T-cell (primary cell): Measurements from ENCODE around the gene WDR62. TPM values are rescaled to one million over a fixed set of nuclear protein-coding genes. Genes with fewer than 3 reads are reported as not detected.

ENCODE experiments used
- ATAC-seq, 4 experiments: fragments of 200-7000 bp in 3 of 4; fragments of 150-1000 bp in 1 of 4; cut with Tn5 transposase; replicated peaks in 1 of 4; 1 replicate in 3 of 4; 2 replicates in 1 of 4; pipeline ENCODE4 v1.10.0; 2021; ENCODE audit warnings: moderate library complexity in 3 of 4, mild to moderate bottlenecking in 2 of 4, moderate number of reproducible peaks in 1 of 4
- CTCF ChIA-PET, 2 donors: fragments of 300-600 bp; sonication (Branson Sonifier 250); formaldehyde crosslinking; loops; one replicate each; lab custom pipeline; 2022; ENCODE audit warnings: antibody characterized with exemption in 2 of 2; lab: Charles Lee
- POLR2A ChIA-PET, 2 donors: fragments of 300-600 bp; sonication (Branson Sonifier 250); formaldehyde crosslinking; loops; one replicate each; lab custom pipeline; 2022; ENCODE audit warnings: antibody characterized with exemption in 2 of 2; lab: Charles Lee
- DNase-seq, 35 experiments: peaks; one replicate each; pipeline versions ENCODE4 v3.0.0 to v3.0.0-alpha.2; 2013 to 2023
- H3K27ac ChIP-seq: one replicate; pipeline ENCODE4 v1.5.1; 2013; ENCODE audit warnings: low read length
- H3K27me3 ChIP-seq, 2 experiments: replicated peaks in 1 of 2; 1 replicate in 1 of 2; 2 replicates in 1 of 2; pipeline versions ENCODE4 v1.6.1 to v1.7.0; 2013; ENCODE audit warnings: low read length in 1 of 2, mixed read lengths in 1 of 2; ENCODE audit not compliant: control insufficient read depth in 2 of 2, insufficient read depth in 2 of 2; ENCODE audit errors: extremely low read depth in 1 of 2
- H3K36me3 ChIP-seq, 2 donors: 1 replicate in 1 of 2; 2 replicates in 1 of 2; pipeline versions ENCODE4 v1.6.1 to v1.7.0; 2013; ENCODE audit warnings: low read length in 1 of 2; ENCODE audit not compliant: control insufficient read depth in 2 of 2, insufficient read depth in 1 of 2; ENCODE audit errors: extremely low read depth in 1 of 2
- H3K4me1 ChIP-seq, 2 experiments: 1 replicate in 1 of 2; 2 replicates in 1 of 2; pipeline versions ENCODE4 v1.6.1 to v1.7.0; 2013; ENCODE audit warnings: low read length in 2 of 2, mixed read lengths in 1 of 2; ENCODE audit not compliant: insufficient read depth in 2 of 2, control insufficient read depth in 1 of 2; ENCODE audit errors: extremely low read depth in 1 of 2
- H3K4me3 ChIP-seq, 2 donors: 1 replicate in 1 of 2; 2 replicates in 1 of 2; pipeline versions ENCODE4 v1.5.1 to v1.7.0; 2013; ENCODE audit warnings: mild to moderate bottlenecking in 2 of 2, low read length in 1 of 2, moderate library complexity in 1 of 2; ENCODE audit not compliant: control insufficient read depth in 1 of 2; ENCODE audit errors: extremely low read depth in 1 of 2
- H3K9me3 ChIP-seq: 2 replicates; pipeline ENCODE4 v1.7.0; 2013
- H3K27ac Mint-ChIP-seq, 2 donors: one replicate each; pipeline ENCODE4 v1.8.0; 2020 to 2021; ENCODE audit warnings: mild to moderate bottlenecking in 2 of 2, mixed read lengths in 2 of 2
- H3K27me3 Mint-ChIP-seq, 2 donors: one replicate each; pipeline ENCODE4 v1.8.0; 2021 to 2022; ENCODE audit warnings: mixed read lengths in 2 of 2
- H3K36me3 Mint-ChIP-seq: one replicate; pipeline ENCODE4 v1.8.0; 2021; ENCODE audit warnings: mixed read lengths
- H3K4me1 Mint-ChIP-seq, 3 donors: one replicate each; pipeline ENCODE4 v1.8.0; 2020 to 2022; ENCODE audit warnings: mixed read lengths in 3 of 3, mild to moderate bottlenecking in 1 of 3
- H3K4me3 Mint-ChIP-seq, 3 donors: one replicate each; pipeline ENCODE4 v1.8.0; 2020 to 2022; ENCODE audit warnings: mild to moderate bottlenecking in 3 of 3, mixed read lengths in 3 of 3, moderate library complexity in 3 of 3
- H3K9me3 Mint-ChIP-seq, 3 donors: one replicate each; pipeline ENCODE4 v1.8.0; 2020 to 2022; ENCODE audit warnings: mixed read lengths in 3 of 3
- WGBS: methylation state at CpG from one replicate; pipeline ENCODE4 v1.1.5; 2013; ENCODE audit warnings: missing lambda C conversion rate; ENCODE audit not compliant: insufficient coverage; 5-methylcytosine and 5-hydroxymethylcytosine counted together
- total RNA-seq, 35 experiments: library from RNA in 6 of 35; stranded (reverse) in 6 of 35; fragments of 120-200 nt in 1 of 35; gene quantifications; one replicate each; pipeline versions ENCODE4 v1.2.1 to v1.2.4 and lab custom pipeline; 2013 to 2026

The WDR62 gene
- total RNA-seq, 5 donors from 2014 or later (not counting 1 experiment from before 2014, with no cell fraction given) = 1.3 to 3.3 (median 2.2) TPM

DNA sequence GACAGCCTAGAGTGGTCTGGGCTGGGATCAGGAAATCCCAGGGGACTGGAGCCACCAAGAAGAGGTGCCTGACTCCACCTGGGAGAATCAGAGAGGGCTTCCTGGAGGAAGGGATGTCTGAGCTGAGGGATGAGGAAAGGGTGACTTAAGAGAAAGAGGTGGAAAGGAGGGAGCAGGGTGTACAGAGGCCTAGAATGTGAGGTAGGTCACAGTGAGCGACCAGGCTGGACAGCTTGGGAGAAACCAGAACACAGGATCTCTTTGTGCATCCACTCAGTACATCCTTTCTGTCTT lies 61.6 kb downstream of the WDR62 start:
- Histone ChIP-seq H3K36me3 (peaks cover 6 to 47% of the 10 kb centered on the region in 2 donors), H3K4me3 (peak overlapping the region; percentile 60 to 61), H3K4me1 (peaks cover 5 to 47% of the 10 kb centered on the region in 2 experiments), H3K27me3 (no peaks in the 10 kb centered on the region), H3K27ac (peak overlapping the region; percentile 68), H3K9me3 (no peaks in the 10 kb centered on the region)
- no peaks in the 10 kb centered on the region for H3K27me3 Mint-ChIP-seq
- DNase-seq = no peak
- H3K9me3 Mint-ChIP-seq = no peaks in the 10 kb centered on the region
- peaks cover 50 to 52% (median 50%) of the 10 kb centered on the region in 3 donors for H3K4me1 Mint-ChIP-seq
- H3K36me3 Mint-ChIP-seq = peaks cover 35% of the 10 kb centered on the region
- H3K27ac Mint-ChIP-seq = peak overlapping the region; percentile 96 to 97
- 71% methylated on average over 1 of the region's 1 CpG for WGBS
- ChIA-PET CTCF (interaction anchor here in 1 of 2 donors (1.8 kb wide), 1 partner anchor 11 kb away, joined by 7 read pairs; no protein-coding TSS in a partner anchor), POLR2A (no interaction called here)
- H3K4me3 Mint-ChIP-seq = peak overlapping the region; percentile 87 to 94 (median 90)
- no peak for ATAC-seq

GRCh38 chr19:36120092-36120983 lies 65.6 kb downstream of the WDR62 start:
- Mint-ChIP-seq H3K27me3 (no peaks in the 10 kb centered on the region), H3K4me3 (no peak overlapping the region), H3K4me1 (peaks cover 23 to 28% (median 26%) of the 10 kb centered on the region in 3 donors), H3K36me3 (peaks cover 39% of the 10 kb centered on the region), H3K9me3 (no peaks in the 10 kb centered on the region), H3K27ac (peak overlapping the region in 1 of 2 donors; percentile 14)
- CTCF ChIA-PET = interaction anchor here in 1 of 2 donors (0.6 kb wide), 1 partner anchor 11 kb away, joined by 3 read pairs; no protein-coding TSS in a partner anchor
- Histone ChIP-seq H3K4me1 (peaks cover 0 to 23% of the 10 kb centered on the region in 2 experiments), H3K36me3 (peaks cover 10 to 49% of the 10 kb centered on the region in 2 donors), H3K27ac (no peak overlapping the region), H3K9me3 (no peaks in the 10 kb centered on the region), H3K4me3 (no peak overlapping the region), H3K27me3 (no peaks in the 10 kb centered on the region)
- DNase-seq (no peak), ATAC-seq (no peak)
- WGBS = 96% methylated on average over 22 of the region's 26 CpGs
- POLR2A ChIA-PET = no interaction called here

DNA sequence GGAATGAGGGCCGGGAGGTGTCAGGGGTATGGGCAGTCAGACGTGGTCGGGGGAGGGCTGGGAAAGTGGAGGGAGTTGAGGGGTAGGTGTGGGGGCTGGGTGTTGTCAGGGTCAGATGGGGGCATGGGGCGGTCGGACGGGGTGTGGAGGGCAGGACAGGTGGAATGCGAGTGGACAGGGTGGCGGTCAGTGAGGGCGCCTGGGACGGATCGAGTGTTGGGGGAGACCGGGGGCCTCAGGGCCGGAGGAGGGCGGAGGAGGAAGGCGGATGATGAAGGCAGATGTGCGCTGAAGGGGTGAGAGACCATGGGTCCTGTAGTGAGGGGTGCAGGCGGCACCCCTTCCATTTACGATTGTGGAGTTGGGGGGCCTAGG lies 66.3 kb downstream of the WDR62 start:
- Histone ChIP-seq H3K36me3 (peaks cover 15 to 55% of the 10 kb centered on the region in 2 donors), H3K4me1 (peaks cover 0 to 20% of the 10 kb centered on the region in 2 experiments), H3K4me3 (no peak overlapping the region), H3K27ac (no peak overlapping the region), H3K9me3 (no peaks in the 10 kb centered on the region), H3K27me3 (no peaks in the 10 kb centered on the region)
- H3K4me1 Mint-ChIP-seq = peaks cover 21 to 24% (median 24%) of the 10 kb centered on the region in 3 donors
- CTCF ChIA-PET = interaction anchor here in 1 of 2 donors (0.5 kb wide), 1 partner anchor 373 kb away, joined by 5 read pairs; no protein-coding TSS in a partner anchor
- peaks cover 45% of the 10 kb centered on the region for H3K36me3 Mint-ChIP-seq
- no peak overlapping the region for H3K4me3 Mint-ChIP-seq
- no peaks in the 10 kb centered on the region for H3K27me3 Mint-ChIP-seq
- no peak for ATAC-seq
- POLR2A ChIA-PET = no interaction called here
- no peak for DNase-seq
- no peak overlapping the region for H3K27ac Mint-ChIP-seq
- H3K9me3 Mint-ChIP-seq = no peaks in the 10 kb centered on the region
- 97% methylated on average over 14 of the region's 18 CpGs for WGBS

DNA sequence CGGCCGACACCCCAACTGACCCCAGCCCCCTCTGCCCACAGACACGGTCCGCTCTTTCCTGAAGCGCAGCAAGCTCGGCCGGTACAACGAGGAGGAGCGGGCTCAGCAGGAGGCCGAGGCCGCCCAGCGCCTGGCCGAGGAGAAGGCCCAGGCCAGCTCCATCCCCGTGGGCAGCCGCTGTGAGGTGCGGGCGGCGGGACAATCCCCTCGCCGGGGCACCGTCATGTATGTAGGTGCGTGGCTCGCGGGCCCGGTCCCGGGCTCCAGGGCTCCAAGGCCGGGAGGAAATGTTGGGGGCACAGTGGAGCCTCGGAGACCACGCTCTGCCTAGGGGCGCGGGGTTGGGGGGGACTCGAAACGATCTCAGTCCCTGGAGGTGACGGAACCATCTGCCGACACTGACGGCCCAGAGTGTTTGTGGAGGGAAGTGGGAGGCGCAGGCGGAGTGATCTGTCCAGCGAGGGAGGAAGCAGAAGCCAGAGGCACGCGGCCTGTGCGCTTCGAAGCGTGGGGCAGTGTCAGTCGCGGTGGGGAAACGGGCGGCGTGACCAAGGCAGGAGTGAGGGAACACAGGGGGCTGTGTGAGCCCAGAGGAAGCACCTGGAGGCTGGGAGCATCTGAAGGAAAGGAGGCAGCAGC lies 66.9 kb downstream of the WDR62 start:
- peaks cover 0 to 13% of the 10 kb centered on the region in 2 experiments for H3K4me1 ChIP-seq
- CTCF ChIA-PET = interaction anchor here in 1 of 2 donors (0.5 kb wide), 1 partner anchor 373 kb away, joined by 5 read pairs; no protein-coding TSS in a partner anchor
- 97% methylated on average over 49 of the region's 49 CpGs for WGBS
- no peaks in the 10 kb centered on the region for H3K27me3 Mint-ChIP-seq
- H3K9me3 ChIP-seq = no peaks in the 10 kb centered on the region
- H3K27me3 ChIP-seq = no peaks in the 10 kb centered on the region
- no peak overlapping the region for H3K4me3 Mint-ChIP-seq
- POLR2A ChIA-PET = no interaction called here
- no peak overlapping the region for H3K27ac ChIP-seq
- H3K4me3 ChIP-seq = no peak overlapping the region
- peaks cover 46% of the 10 kb centered on the region for H3K36me3 Mint-ChIP-seq
- no peaks in the 10 kb centered on the region for H3K9me3 Mint-ChIP-seq
- H3K27ac Mint-ChIP-seq = no peak overlapping the region
- H3K36me3 ChIP-seq = peaks cover 15 to 56% of the 10 kb centered on the region in 2 donors
- DNase-seq (no peak), ATAC-seq (peak in 1 of 4 experiments; percentile 16)
- peaks cover 14 to 19% (median 18%) of the 10 kb centered on the region in 3 donors for H3K4me1 Mint-ChIP-seq

DNA sequence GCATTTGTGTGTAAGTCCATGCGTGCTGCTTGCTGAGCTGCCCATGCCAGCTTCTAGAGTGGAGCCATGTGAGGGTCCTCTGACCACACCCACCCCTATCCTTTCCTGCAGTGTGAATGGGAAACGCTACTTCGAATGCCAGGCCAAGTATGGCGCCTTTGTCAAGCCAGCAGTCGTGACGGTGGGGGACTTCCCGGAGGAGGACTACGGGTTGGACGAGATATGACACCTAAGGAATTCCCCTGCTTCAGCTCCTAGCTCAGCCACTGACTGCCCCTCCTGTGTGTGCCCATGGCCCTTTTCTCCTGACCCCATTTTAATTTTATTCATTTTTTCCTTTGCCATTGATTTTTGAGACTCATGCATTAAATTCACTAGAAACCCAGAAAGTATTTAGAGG lies 70.9 kb downstream of the WDR62 start:
- H3K27me3 ChIP-seq = no peaks in the 10 kb centered on the region
- H3K36me3 ChIP-seq = peaks cover 15 to 30% of the 10 kb centered on the region in 2 donors
- ChIA-PET POLR2A (interaction anchor here in 1 of 2 donors (0.6 kb wide), 1 partner anchor 36 kb away, joined by 3 read pairs; no protein-coding TSS in a partner anchor), CTCF (interaction anchor here in 1 of 2 donors (0.6 kb wide), 1 partner anchor 48 kb away, joined by 3 read pairs; no protein-coding TSS in a partner anchor)
- Mint-ChIP-seq H3K27ac (no peak overlapping the region), H3K4me1 (peaks cover 6 to 14% (median 13%) of the 10 kb centered on the region in 3 donors), H3K27me3 (no peaks in the 10 kb centered on the region), H3K4me3 (no peak overlapping the region), H3K36me3 (peaks cover 26% of the 10 kb centered on the region), H3K9me3 (no peaks in the 10 kb centered on the region)
- H3K27ac ChIP-seq = no peak overlapping the region
- no peak overlapping the region for H3K4me3 ChIP-seq
- peaks cover 6 to 18% of the 10 kb centered on the region in 2 experiments for H3K4me1 ChIP-seq
- ATAC-seq = no peak
- DNase-seq = peak in 1 of 35 experiments; percentile 16
- WGBS = 67% methylated on average over 8 of the region's 9 CpGs
- H3K9me3 ChIP-seq = no peaks in the 10 kb centered on the region

GRCh38 chr19:36128392-36128736 lies 73.7 kb downstream of the WDR62 start:
- H3K27me3 ChIP-seq = no peaks in the 10 kb centered on the region
- peaks cover 6 to 43% of the 10 kb centered on the region in 2 experiments for H3K4me1 ChIP-seq
- no peaks in the 10 kb centered on the region for H3K9me3 Mint-ChIP-seq
- H3K36me3 Mint-ChIP-seq = peaks cover 17% of the 10 kb centered on the region
- H3K4me3 Mint-ChIP-seq = peak overlapping the region; percentile 82 to 88 (median 85)
- ChIA-PET POLR2A (interaction anchor here in 1 of 2 donors (0.6 to 0.7 kb wide), 2 partner anchors 16 to 225 kb away, joined by 3 to 7 read pairs; no protein-coding TSS in a partner anchor), CTCF (interaction anchor here in 1 of 2 donors (0.6 to 2.7 kb wide), 12 partner anchors 10 to 175 kb away, joined by 3 to 10 read pairs (median 4); partner anchors contain the start of genes CAPNS1, THAP8, ZNF146 and ZNF565)
- DNase-seq = no peak
- H3K27me3 Mint-ChIP-seq = no peaks in the 10 kb centered on the region
- H3K27ac ChIP-seq = peak overlapping the region; percentile 66
- H3K27ac Mint-ChIP-seq = peak overlapping the region; percentile 88 to 90
- peaks cover 6 to 18% of the 10 kb centered on the region in 2 donors for H3K36me3 ChIP-seq
- ATAC-seq = no peak
- peak overlapping the region; percentile 69 to 78 for H3K4me3 ChIP-seq
- no CpG with 5 or more reads among the region's 10 CpGs for WGBS
- peaks cover 6 to 34% (median 29%) of the 10 kb centered on the region in 3 donors for H3K4me1 Mint-ChIP-seq
- no peaks in the 10 kb centered on the region for H3K9me3 ChIP-seq
